GM12872 (cell line): Measurements from ENCODE around the gene NOX5.

Source experiments
- TF ChIP-seq, protein P1 (sequence below): IDR thresholded peaks from 3 replicates; pipeline ENCODE4 v1.5.1; 2011; ENCODE audit warnings: low read depth, mild to moderate bottlenecking, low read length, moderate library complexity; ENCODE audit not compliant: insufficient read depth

Gene NOX5

DNA sequence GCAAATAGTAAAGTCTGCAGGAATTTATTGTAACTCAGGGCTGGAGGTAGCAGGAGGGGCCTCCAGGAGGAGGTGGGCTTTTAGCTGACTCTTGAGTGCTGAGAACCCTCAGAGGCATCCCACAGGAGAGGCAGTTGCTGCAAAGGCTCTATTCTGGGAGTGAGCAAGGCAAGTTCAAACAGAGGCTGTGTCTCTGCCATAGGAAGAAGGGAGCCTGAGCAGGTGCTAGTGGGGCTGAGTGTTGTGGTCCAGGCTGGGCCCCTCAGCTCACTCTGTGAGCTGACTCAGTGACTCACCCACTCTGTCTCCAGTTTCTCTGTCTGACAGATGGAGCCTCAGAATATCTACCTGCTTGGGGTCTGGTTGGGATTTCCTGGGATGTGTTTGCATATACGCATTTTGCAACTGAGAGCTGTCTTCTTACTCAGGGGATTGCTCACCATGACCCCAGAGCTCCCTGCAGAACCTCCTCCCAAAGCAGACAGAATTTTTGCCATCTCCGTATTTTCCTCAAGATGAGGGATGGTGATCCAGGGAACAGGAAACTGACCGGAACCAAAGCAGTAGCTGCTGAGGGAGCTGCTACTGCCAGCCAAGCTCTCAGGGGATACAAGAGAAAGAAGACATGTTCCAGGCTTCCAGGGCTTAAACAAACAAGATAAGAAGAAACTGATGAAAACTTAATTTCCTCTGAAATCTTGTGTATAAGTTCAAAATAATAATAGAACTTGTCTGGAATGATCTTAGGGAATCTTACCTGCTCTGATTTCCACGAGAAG lies 13.6 kb upstream of the NOX5 start:
- TF ChIP-seq, protein P1, sequence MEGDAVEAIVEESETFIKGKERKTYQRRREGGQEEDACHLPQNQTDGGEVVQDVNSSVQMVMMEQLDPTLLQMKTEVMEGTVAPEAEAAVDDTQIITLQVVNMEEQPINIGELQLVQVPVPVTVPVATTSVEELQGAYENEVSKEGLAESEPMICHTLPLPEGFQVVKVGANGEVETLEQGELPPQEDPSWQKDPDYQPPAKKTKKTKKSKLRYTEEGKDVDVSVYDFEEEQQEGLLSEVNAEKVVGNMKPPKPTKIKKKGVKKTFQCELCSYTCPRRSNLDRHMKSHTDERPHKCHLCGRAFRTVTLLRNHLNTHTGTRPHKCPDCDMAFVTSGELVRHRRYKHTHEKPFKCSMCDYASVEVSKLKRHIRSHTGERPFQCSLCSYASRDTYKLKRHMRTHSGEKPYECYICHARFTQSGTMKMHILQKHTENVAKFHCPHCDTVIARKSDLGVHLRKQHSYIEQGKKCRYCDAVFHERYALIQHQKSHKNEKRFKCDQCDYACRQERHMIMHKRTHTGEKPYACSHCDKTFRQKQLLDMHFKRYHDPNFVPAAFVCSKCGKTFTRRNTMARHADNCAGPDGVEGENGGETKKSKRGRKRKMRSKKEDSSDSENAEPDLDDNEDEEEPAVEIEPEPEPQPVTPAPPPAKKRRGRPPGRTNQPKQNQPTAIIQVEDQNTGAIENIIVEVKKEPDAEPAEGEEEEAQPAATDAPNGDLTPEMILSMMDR, result no peak

GRCh38 chr15:69002783-69003182 lies 11.7 kb upstream of the NOX5 start:
- TF ChIP-seq, protein P1, result no peak

GRCh38 chr15:69004011-69004410 lies 10.5 kb upstream of the NOX5 start:
- TF ChIP-seq, protein P1, result no peak

- TF ChIP-seq, protein P1, result no peak
These were observed 6.4 kb upstream of the NOX5 start for GRCh38 chr15:69008056-69008455.

GRCh38 chr15:69009341-69009740 lies 5.2 kb upstream of the NOX5 start:
- TF ChIP-seq, protein P1, result no peak

- TF ChIP-seq, protein P1, result no peak
These were observed 2.9 kb upstream of the NOX5 start for GRCh38 chr15:69011641-69012040.

- TF ChIP-seq, protein P1, result no peak
These were observed 1.6 kb upstream of the NOX5 start for GRCh38 chr15:69012761-69013364.
